Astrocyte (in vitro differentiated cells and primary cell): ENCODE data around the gene GRIK1. TPM values are rescaled to one million over a fixed set of nuclear protein-coding genes. Genes with fewer than 3 reads are reported as not detected.

Source experiments
- DNase-seq: peaks from one replicate; pipeline ENCODE4 v3.0.0-alpha.2; 2010; ENCODE audit warnings: low read depth
- FAIRE-seq: peaks from 2 replicates; lab custom pipeline; 2011; peaks lifted over from hg19 to GRCh38; lab: Jason Lieb, UNC
- H2AFZ ChIP-seq: 2 replicates; pipeline ENCODE4 v1.6.0; 2012; ENCODE audit warnings: low read depth, low read length, inconsistent platforms
- H3K27ac ChIP-seq: 2 replicates; pipeline ENCODE4 v1.5.1; 2011; ENCODE audit warnings: low read depth, low read length, inconsistent platforms
- H3K27me3 ChIP-seq: 2 replicates; pipeline ENCODE4 v1.6.0; 2011; ENCODE audit warnings: low read length, inconsistent platforms; ENCODE audit not compliant: insufficient read depth
- H3K36me3 ChIP-seq: 2 replicates; pipeline ENCODE4 v1.5.1; 2011; ENCODE audit warnings: low read length, inconsistent platforms; ENCODE audit not compliant: insufficient read depth
- H3K4me1 ChIP-seq: 2 replicates; pipeline ENCODE4 v1.5.1; 2011; ENCODE audit warnings: low read length, inconsistent platforms; ENCODE audit not compliant: insufficient read depth
- H3K4me2 ChIP-seq: 2 replicates; pipeline ENCODE4 v1.6.0; 2012; ENCODE audit warnings: low read length, inconsistent platforms
- H3K4me3 ChIP-seq: 2 replicates; pipeline ENCODE4 v1.5.1; 2011; ENCODE audit warnings: low read depth, mild to moderate bottlenecking, low read length, inconsistent platforms; ENCODE audit not compliant: insufficient read depth
- H3K79me2 ChIP-seq: 2 replicates; pipeline ENCODE4 v1.6.0; 2012; ENCODE audit warnings: mild to moderate bottlenecking, low read length, inconsistent platforms; ENCODE audit not compliant: insufficient read depth
- H3K9ac ChIP-seq: 2 replicates; pipeline ENCODE4 v1.6.0; 2012; ENCODE audit warnings: mild to moderate bottlenecking, low read length, inconsistent platforms
- H3K9me3 ChIP-seq: 2 replicates; pipeline ENCODE4 v1.5.1; 2012; ENCODE audit warnings: low read depth, mild to moderate bottlenecking, low read length, inconsistent platforms; ENCODE audit not compliant: insufficient read depth
- H4K20me1 ChIP-seq: 2 replicates; pipeline ENCODE4 v1.6.0; 2012; ENCODE audit warnings: low read length, inconsistent platforms; ENCODE audit not compliant: insufficient read depth
- H3K27ac Mint-ChIP-seq: one replicate; pipeline ENCODE4 v1.8.0; 2021; ENCODE audit warnings: mild to moderate bottlenecking, mixed read lengths; ENCODE audit not compliant: unreplicated experiment
- H3K27me3 Mint-ChIP-seq: one replicate; pipeline ENCODE4 v1.8.0; 2021; ENCODE audit warnings: low read depth, mixed read lengths; ENCODE audit not compliant: unreplicated experiment
- H3K36me3 Mint-ChIP-seq: one replicate; pipeline ENCODE4 v1.8.0; 2021; ENCODE audit warnings: low read depth, mixed read lengths; ENCODE audit not compliant: unreplicated experiment
- H3K4me1 Mint-ChIP-seq: one replicate; pipeline ENCODE4 v1.8.0; 2021; ENCODE audit warnings: low read depth, mixed read lengths; ENCODE audit not compliant: unreplicated experiment
- H3K4me3 Mint-ChIP-seq: one replicate; pipeline ENCODE4 v1.8.0; 2021; ENCODE audit warnings: mild to moderate bottlenecking, moderate library complexity, mixed read lengths; ENCODE audit not compliant: unreplicated experiment
- H3K9me3 Mint-ChIP-seq: one replicate; pipeline ENCODE4 v1.8.0; 2021; ENCODE audit warnings: mild to moderate bottlenecking, mixed read lengths; ENCODE audit not compliant: unreplicated experiment
- CTCF ChIP-seq: IDR thresholded peaks from 2 replicates; pipeline ENCODE4 v1.5.1; 2011; ENCODE audit warnings: low read depth, mild to moderate bottlenecking, inconsistent platforms, low read length, moderate library complexity; ENCODE audit not compliant: insufficient read depth
- EZH2 ChIP-seq: IDR thresholded peaks from 2 replicates; pipeline ENCODE4 v1.6.1; 2012; ENCODE audit warnings: mild to moderate bottlenecking, low read length, inconsistent platforms; ENCODE audit not compliant: insufficient read depth
- total RNA-seq: library from RNA; stranded (reverse); gene quantifications from 2 replicates; pipeline ENCODE4 v1.2.1, GENCODE V29; 2021

Gene GRIK1
- total RNA-seq, 1 donor from 2014 or later = not detected

GRCh38 chr21:29875873-29876272 lies 63.9 kb downstream of the GRIK1 start:
- DNase-seq (no peak), FAIRE-seq (no peak)
- Mint-ChIP-seq H3K27me3 (no peaks in the 10 kb centered on the region), H3K4me3 (no peak overlapping the region), H3K4me1 (no peaks in the 10 kb centered on the region), H3K27ac (no peak overlapping the region), H3K36me3 (no peaks in the 10 kb centered on the region), H3K9me3 (no peaks in the 10 kb centered on the region)
- Histone ChIP-seq H3K4me3 (no peak overlapping the region), H3K79me2 (no peaks in the 10 kb centered on the region), H2AFZ (no peak overlapping the region), H3K36me3 (no peaks in the 10 kb centered on the region), H3K9ac (no peak overlapping the region), H4K20me1 (no peaks in the 10 kb centered on the region), H3K4me2 (no peak overlapping the region), H3K4me1 (no peaks in the 10 kb centered on the region), H3K27me3 (no peaks in the 10 kb centered on the region), H3K27ac (no peak overlapping the region), H3K9me3 (no peaks in the 10 kb centered on the region)
- no peak for TF ChIP-seq CTCF
- TF ChIP-seq EZH2 = no peak

GRCh38 chr21:29875036-29875716 lies 64.6 kb downstream of the GRIK1 start:
- Mint-ChIP-seq H3K4me1 (no peaks in the 10 kb centered on the region), H3K36me3 (no peaks in the 10 kb centered on the region), H3K4me3 (no peak overlapping the region), H3K9me3 (no peaks in the 10 kb centered on the region), H3K27ac (no peak overlapping the region), H3K27me3 (no peaks in the 10 kb centered on the region)
- FAIRE-seq (no peak), DNase-seq (no peak)
- Histone ChIP-seq H3K79me2 (no peaks in the 10 kb centered on the region), H3K36me3 (no peaks in the 10 kb centered on the region), H3K9me3 (no peaks in the 10 kb centered on the region), H3K27ac (no peak overlapping the region), H3K4me2 (no peak overlapping the region), H4K20me1 (no peaks in the 10 kb centered on the region), H2AFZ (no peak overlapping the region), H3K4me1 (no peaks in the 10 kb centered on the region), H3K4me3 (no peak overlapping the region), H3K9ac (no peak overlapping the region), H3K27me3 (no peaks in the 10 kb centered on the region)
- TF ChIP-seq EZH2 (no peak), CTCF (no peak)

- Histone ChIP-seq H2AFZ (no peak overlapping the region), H3K27ac (no peak overlapping the region), H3K4me3 (no peak overlapping the region), H3K27me3 (no peaks in the 10 kb centered on the region), H3K36me3 (no peaks in the 10 kb centered on the region), H3K9ac (no peak overlapping the region), H3K4me1 (no peaks in the 10 kb centered on the region), H3K79me2 (no peaks in the 10 kb centered on the region), H4K20me1 (no peaks in the 10 kb centered on the region), H3K4me2 (no peak overlapping the region), H3K9me3 (no peaks in the 10 kb centered on the region)
- FAIRE-seq (no peak), DNase-seq (no peak)
- Mint-ChIP-seq H3K4me1 (no peaks in the 10 kb centered on the region), H3K27ac (no peak overlapping the region), H3K36me3 (no peaks in the 10 kb centered on the region), H3K4me3 (no peak overlapping the region), H3K27me3 (no peaks in the 10 kb centered on the region), H3K9me3 (no peaks in the 10 kb centered on the region)
- TF ChIP-seq EZH2 = no peak
- no peak for TF ChIP-seq CTCF
Measured at GRCh38 chr21:29873908-29874307, 65.9 kb downstream of the GRIK1 start.
